ENCODE measurements around the gene TPSAB1. TPM values are rescaled to one million over a fixed set of nuclear protein-coding genes. Genes with fewer than 3 reads are reported as not detected.

Gene TPSAB1
- polyA plus RNA-seq, 3 donors, result not detected

DNA sequence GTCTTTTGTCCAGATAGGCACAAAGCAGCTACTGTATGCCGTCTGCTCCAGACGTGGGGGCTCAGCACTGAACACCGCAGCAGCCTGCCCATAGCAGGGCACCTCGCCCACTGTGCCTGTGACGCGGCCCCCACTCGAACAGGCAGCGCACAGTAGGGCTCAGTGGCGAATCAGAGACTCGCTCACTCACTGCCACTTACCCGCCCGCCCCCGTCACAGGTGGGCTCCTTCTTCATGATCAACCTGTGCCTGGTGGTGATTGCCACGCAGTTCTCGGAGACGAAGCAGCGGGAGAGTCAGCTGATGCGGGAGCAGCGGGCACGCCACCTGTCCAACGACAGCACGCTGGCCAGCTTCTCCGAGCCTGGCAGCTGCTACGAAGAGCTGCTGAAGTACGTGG, 39.1 kb upstream of the TPSAB1 start:
- 95% methylated on average over 25 of the region's 25 CpGs for WGBS (ENCODE audit: insufficient coverage)
- DNase-seq, result no peak

DNA sequence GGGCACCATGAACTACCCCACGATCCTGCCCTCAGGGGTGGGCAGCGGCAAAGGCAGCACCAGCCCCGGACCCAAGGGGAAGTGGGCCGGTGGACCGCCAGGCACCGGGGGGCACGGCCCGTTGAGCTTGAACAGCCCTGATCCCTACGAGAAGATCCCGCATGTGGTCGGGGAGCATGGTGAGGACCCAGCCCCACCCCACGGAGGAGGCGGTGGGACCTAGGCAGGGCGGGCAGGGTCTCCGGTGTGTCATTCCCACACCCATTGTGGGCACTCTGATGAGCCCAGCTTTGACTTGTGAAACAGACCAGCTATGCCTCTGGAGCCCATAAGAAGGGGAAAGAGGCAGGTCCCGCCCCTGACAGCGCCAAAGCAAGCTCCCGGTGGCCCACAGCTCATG, 38.2 kb upstream of the TPSAB1 start:
- no peaks in the 10 kb centered on the region for H3K27me3 ChIP-seq (ENCODE audit: control insufficient read depth in 2 of 2, insufficient read depth in 2 of 2, low read length in 2 of 2)
- no peaks in the 10 kb centered on the region for H3K79me2 ChIP-seq (ENCODE audit: insufficient read depth, low read length)
- intact Hi-C loops (cut with micrococcal nuclease), result no loop called here
- H3K4me1 ChIP-seq (ENCODE audit: control insufficient read depth in 1 of 2, insufficient read depth in 2 of 2, low read length in 2 of 2), result no peaks in the 10 kb centered on the region
- H3K9me3 Mint-ChIP-seq, result peaks cover 2 to 17% (median 9%) of the 10 kb centered on the region in 7 donors
- no peak overlapping the region for H3K4me3 Mint-ChIP-seq
- no peak overlapping the region for H3K4me3 ChIP-seq (replicated peaks in 1 of 3; ENCODE audit: low read depth in 2 of 3, low read length in 3 of 3)
- H2AFZ ChIP-seq (ENCODE audit: insufficient read depth, low read depth, low read length, poor library complexity, severe bottlenecking), result no peak overlapping the region
- H3K27ac ChIP-seq (ENCODE audit: low read depth in 1 of 2, low read length in 2 of 2), result no peak overlapping the region
- TF ChIP-seq, protein P1, sequence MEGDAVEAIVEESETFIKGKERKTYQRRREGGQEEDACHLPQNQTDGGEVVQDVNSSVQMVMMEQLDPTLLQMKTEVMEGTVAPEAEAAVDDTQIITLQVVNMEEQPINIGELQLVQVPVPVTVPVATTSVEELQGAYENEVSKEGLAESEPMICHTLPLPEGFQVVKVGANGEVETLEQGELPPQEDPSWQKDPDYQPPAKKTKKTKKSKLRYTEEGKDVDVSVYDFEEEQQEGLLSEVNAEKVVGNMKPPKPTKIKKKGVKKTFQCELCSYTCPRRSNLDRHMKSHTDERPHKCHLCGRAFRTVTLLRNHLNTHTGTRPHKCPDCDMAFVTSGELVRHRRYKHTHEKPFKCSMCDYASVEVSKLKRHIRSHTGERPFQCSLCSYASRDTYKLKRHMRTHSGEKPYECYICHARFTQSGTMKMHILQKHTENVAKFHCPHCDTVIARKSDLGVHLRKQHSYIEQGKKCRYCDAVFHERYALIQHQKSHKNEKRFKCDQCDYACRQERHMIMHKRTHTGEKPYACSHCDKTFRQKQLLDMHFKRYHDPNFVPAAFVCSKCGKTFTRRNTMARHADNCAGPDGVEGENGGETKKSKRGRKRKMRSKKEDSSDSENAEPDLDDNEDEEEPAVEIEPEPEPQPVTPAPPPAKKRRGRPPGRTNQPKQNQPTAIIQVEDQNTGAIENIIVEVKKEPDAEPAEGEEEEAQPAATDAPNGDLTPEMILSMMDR (IDR thresholded peaks at IDR 0.05), result no peak
- no peaks in the 10 kb centered on the region for H3K4me1 Mint-ChIP-seq
- 90% methylated on average over 11 of the region's 18 CpGs for WGBS (ENCODE audit: insufficient coverage)
- DNase-seq, result no peak
- H3K9ac ChIP-seq (ENCODE audit: insufficient read depth, low read length, poor library complexity, severe bottlenecking), result no peak overlapping the region
- no peak overlapping the region for H3K27ac Mint-ChIP-seq
- H3K36me3 Mint-ChIP-seq, result no peaks in the 10 kb centered on the region
- no peaks in the 10 kb centered on the region for H4K20me1 ChIP-seq (ENCODE audit: insufficient read depth, low read length)
- H3K4me2 ChIP-seq (replicated peaks; ENCODE audit: extremely low read depth, low read length, poor library complexity, severe bottlenecking), result no peak overlapping the region
- no peaks in the 10 kb centered on the region for H3K27me3 Mint-ChIP-seq (ENCODE audit: low read depth in 3 of 3)
- no peaks in the 10 kb centered on the region for H3K36me3 ChIP-seq (replicated peaks in 1 of 2; ENCODE audit: control insufficient read depth in 1 of 2, insufficient read depth in 2 of 2, low read length in 2 of 2)
- H3K9me3 ChIP-seq (replicated peaks in 1 of 2; ENCODE audit: control insufficient read depth in 1 of 2, insufficient read depth in 1 of 2, low read length in 2 of 2), result peaks cover 0 to 6% of the 10 kb centered on the region in 2 donors

More for the DNA sequence above, 39.1 kb upstream of the TPSAB1 start:
- TF ChIP-seq, protein P1 (IDR thresholded peaks at IDR 0.05), result no peak
- intact Hi-C loops (cut with micrococcal nuclease), result no loop called here
- peaks cover 2 to 17% (median 9%) of the 10 kb centered on the region in 7 donors for H3K9me3 Mint-ChIP-seq
- Histone ChIP-seq H3K9me3 (replicated peaks in 1 of 2; ENCODE audit: control insufficient read depth in 1 of 2, insufficient read depth in 1 of 2, low read length in 2 of 2) (peaks cover 0 to 6% of the 10 kb centered on the region in 2 donors), H3K36me3 (replicated peaks in 1 of 2; ENCODE audit: control insufficient read depth in 1 of 2, insufficient read depth in 2 of 2, low read length in 2 of 2) (no peaks in the 10 kb centered on the region), H2AFZ (ENCODE audit: insufficient read depth, low read depth, low read length, poor library complexity, severe bottlenecking) (no peak overlapping the region), H3K4me3 (replicated peaks in 1 of 3; ENCODE audit: low read depth in 2 of 3, low read length in 3 of 3) (no peak overlapping the region), H3K79me2 (ENCODE audit: insufficient read depth, low read length) (no peaks in the 10 kb centered on the region), H3K4me1 (ENCODE audit: control insufficient read depth in 1 of 2, insufficient read depth in 2 of 2, low read length in 2 of 2) (no peaks in the 10 kb centered on the region), H3K27ac (ENCODE audit: low read depth in 1 of 2, low read length in 2 of 2) (no peak overlapping the region), H3K9ac (ENCODE audit: insufficient read depth, low read length, poor library complexity, severe bottlenecking) (no peak overlapping the region), H3K4me2 (replicated peaks; ENCODE audit: extremely low read depth, low read length, poor library complexity, severe bottlenecking) (no peak overlapping the region), H3K27me3 (ENCODE audit: control insufficient read depth in 2 of 2, insufficient read depth in 2 of 2, low read length in 2 of 2) (no peaks in the 10 kb centered on the region), H4K20me1 (ENCODE audit: insufficient read depth, low read length) (no peaks in the 10 kb centered on the region)
- H3K36me3 Mint-ChIP-seq, result no peaks in the 10 kb centered on the region
- no peak overlapping the region for H3K27ac Mint-ChIP-seq
- no peak overlapping the region for H3K4me3 Mint-ChIP-seq
- H3K27me3 Mint-ChIP-seq (ENCODE audit: low read depth in 3 of 3), result no peaks in the 10 kb centered on the region
- no peaks in the 10 kb centered on the region for H3K4me1 Mint-ChIP-seq
